Type B pancreatic cell (in vitro differentiated cells): ENCODE results near the gene CTSF. TPM values are rescaled to one million over a fixed set of nuclear protein-coding genes. Genes with fewer than 3 reads are reported as not detected.
"Not testable (repeated sequence)": the region's sequence is repeated elsewhere in the genome, so short reads cannot be mapped to it uniquely, and the experiment has no call there.

ENCODE experiments used
- DNase-seq: peaks from one replicate; pipeline ENCODE4 v3.0.0; 2021; ENCODE audit warnings: mixed read lengths; ENCODE audit not compliant: unreplicated experiment; ENCODE audit errors: extremely low spot score
- H3K27ac Mint-ChIP-seq: 2 replicates; pipeline ENCODE4 v1.8.0; 2021; ENCODE audit warnings: mild to moderate bottlenecking, mixed read lengths
- H3K27me3 Mint-ChIP-seq: 2 replicates; pipeline ENCODE4 v1.8.0; 2021; ENCODE audit warnings: mixed read lengths
- H3K36me3 Mint-ChIP-seq: 2 replicates; pipeline ENCODE4 v1.8.0; 2021; ENCODE audit warnings: mixed read lengths
- H3K4me1 Mint-ChIP-seq: one replicate; pipeline ENCODE4 v1.8.0; 2021; ENCODE audit warnings: mixed read lengths; ENCODE audit not compliant: unreplicated experiment
- H3K4me3 Mint-ChIP-seq: 2 replicates; pipeline ENCODE4 v1.8.0; 2021; ENCODE audit warnings: mild to moderate bottlenecking, mixed read lengths
- H3K9me3 Mint-ChIP-seq: 2 replicates; pipeline ENCODE4 v1.8.0; 2021; ENCODE audit warnings: mixed read lengths
- total RNA-seq: library from RNA; stranded (reverse); gene quantifications from 2 replicates; pipeline ENCODE4 v1.2.1, GENCODE V29; 2021; ENCODE audit warnings: low replicate concordance
- TF ChIP-seq, protein P1 (sequence below): fragments of 200-600 bp; sonication (generic); conservative IDR thresholded peaks from 2 replicates; pipeline ENCODE4 v1.5.0; 2021; ENCODE audit warnings: antibody characterized with exemption, mild to moderate bottlenecking

The CTSF gene
- total RNA-seq, 1 donor from 2014 or later, result not detected

DNA sequence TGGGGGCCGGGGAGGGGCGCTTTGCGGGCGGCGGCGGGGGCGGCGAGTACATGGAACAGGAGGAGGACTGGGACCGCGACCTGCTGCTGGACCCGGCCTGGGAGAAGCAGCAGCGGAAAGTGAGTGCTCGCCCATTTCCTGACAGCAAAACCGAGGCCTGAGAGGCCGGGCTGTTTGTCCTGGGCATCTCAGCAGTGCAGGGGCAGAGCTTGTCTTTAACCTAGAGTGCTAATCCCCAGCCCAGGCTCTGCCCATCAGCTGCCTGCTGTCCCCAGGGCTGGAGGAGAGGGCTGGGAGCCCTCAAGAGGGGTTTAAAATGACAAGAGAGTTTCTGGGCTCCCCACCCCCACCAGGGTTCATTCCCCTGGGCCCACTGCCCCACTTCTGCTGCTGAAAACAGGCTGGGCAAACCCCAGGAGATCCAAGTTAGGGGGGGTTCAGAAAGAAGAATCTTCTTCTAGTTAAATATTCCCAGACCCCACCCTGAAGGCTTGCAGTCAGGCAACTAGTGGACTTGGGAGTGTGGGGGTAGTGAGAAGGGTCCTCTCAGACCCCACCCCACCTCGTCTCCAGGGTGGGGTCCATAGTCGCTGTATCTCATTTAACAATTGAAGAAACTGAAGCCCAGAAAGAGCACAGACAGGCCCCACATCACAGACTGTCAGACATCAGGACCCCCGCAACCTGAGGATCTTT, 21.3 kb downstream of the CTSF start:
- H3K4me1 Mint-ChIP-seq, result peaks cover 36% of the 10 kb centered on the region
- H3K36me3 Mint-ChIP-seq, result peaks cover 3% of the 10 kb centered on the region
- peak overlapping the region; percentile 87 for H3K4me3 Mint-ChIP-seq
- H3K9me3 Mint-ChIP-seq, result no peaks in the 10 kb centered on the region
- TF ChIP-seq, protein P1, sequence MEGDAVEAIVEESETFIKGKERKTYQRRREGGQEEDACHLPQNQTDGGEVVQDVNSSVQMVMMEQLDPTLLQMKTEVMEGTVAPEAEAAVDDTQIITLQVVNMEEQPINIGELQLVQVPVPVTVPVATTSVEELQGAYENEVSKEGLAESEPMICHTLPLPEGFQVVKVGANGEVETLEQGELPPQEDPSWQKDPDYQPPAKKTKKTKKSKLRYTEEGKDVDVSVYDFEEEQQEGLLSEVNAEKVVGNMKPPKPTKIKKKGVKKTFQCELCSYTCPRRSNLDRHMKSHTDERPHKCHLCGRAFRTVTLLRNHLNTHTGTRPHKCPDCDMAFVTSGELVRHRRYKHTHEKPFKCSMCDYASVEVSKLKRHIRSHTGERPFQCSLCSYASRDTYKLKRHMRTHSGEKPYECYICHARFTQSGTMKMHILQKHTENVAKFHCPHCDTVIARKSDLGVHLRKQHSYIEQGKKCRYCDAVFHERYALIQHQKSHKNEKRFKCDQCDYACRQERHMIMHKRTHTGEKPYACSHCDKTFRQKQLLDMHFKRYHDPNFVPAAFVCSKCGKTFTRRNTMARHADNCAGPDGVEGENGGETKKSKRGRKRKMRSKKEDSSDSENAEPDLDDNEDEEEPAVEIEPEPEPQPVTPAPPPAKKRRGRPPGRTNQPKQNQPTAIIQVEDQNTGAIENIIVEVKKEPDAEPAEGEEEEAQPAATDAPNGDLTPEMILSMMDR, result no peak
- no peak for DNase-seq
- no peak overlapping the region for H3K27ac Mint-ChIP-seq
- peaks cover 9% of the 10 kb centered on the region for H3K27me3 Mint-ChIP-seq

DNA sequence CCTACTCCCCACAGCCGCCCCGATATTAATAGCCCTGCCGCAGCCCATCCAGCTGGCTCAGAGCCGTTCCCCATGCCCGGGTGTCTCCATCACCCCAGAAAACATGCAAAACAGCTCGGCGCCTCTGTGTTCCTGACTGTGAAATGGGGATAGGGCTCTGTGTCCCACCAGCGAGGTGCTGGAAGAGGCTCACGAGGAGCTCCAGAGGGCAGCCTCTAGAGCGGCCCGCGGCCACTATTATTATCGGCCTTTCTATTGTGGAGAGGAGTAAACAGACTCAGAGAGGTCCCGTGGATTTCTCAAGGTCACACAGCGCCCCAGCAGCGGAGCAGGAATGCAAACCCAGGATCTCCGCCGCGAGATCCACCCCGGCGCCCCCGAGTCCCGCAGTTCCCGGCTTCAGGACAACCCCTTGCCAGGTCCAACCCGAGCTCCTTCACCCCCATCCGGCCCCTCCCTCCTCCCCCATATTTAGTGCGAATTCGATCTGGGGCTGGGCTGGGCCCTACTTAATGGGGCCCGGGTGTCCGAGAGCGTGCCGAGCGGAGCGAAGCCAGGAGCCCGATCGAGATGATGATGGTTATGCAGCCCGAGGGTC, 21.9 kb downstream of the CTSF start, which contains the start of gene ACTN3:
TSS of gene ACTN3 (plus strand) at position 536 of the 598 bp plus-strand sequence. CDS start at position 571, 35 bp downstream.
- no peak for DNase-seq
- no peak within 1 kb of the TSS for H3K27ac Mint-ChIP-seq
- peak within 1 kb of the TSS; percentile 87 for H3K4me3 Mint-ChIP-seq
- H3K27me3 Mint-ChIP-seq, result peaks cover 9% of the 10 kb centered on the region
- no peaks in the 10 kb centered on the region for H3K9me3 Mint-ChIP-seq
- H3K36me3 Mint-ChIP-seq, result peaks cover 3% of the 10 kb centered on the region
- TF ChIP-seq, protein P1, result no peak
- peaks cover 36% of the 10 kb centered on the region for H3K4me1 Mint-ChIP-seq

DNA sequence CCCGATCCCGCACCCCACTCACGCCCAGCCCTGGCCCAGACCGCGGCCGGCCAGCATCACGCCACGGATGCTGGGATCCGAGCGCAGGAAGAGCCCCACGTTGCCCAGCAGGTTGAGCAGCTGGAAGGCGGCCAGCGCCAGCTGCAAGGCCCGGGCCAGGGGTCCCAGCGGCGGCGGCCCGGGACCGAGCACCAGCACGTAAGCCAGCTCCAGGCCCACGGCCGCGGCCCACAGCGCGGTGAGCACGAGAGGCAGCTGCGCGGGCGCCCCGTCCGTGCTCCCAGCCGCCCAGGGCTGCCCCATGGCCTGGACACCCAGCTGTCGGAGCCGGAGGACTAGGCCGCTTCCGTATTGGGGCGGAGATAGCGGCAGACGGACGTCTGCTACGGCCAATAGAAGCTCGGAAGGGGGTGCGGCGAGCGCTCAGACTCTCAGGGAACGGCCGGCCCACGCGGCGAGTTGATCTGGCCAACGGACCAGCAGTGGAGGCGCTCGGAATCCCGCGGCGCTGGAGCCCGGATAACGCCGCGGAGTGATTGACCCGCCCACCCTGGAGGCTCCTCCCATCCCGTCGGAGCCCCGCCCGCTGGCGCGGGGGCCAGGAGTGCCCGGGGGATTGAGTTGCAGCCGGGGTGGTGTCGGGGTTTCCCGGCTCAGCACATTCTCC, 22.6 kb downstream of the CTSF start, which contains the start of gene ZDHHC24:
TSS of gene ZDHHC24 (minus strand) at position 348 of the 667 bp plus-strand sequence. CDS start at position 303, 45 bp downstream.
- TF ChIP-seq, protein P1, result peak; percentile 16
- DNase-seq, result peak; percentile 96
- Mint-ChIP-seq H3K27me3 (peaks cover 9% of the 10 kb centered on the region), H3K27ac (peak within 1 kb of the TSS; percentile 14), H3K4me1 (peaks cover 36% of the 10 kb centered on the region), H3K4me3 (peak within 1 kb of the TSS; percentile 87), H3K36me3 (peaks cover 3% of the 10 kb centered on the region), H3K9me3 (no peaks in the 10 kb centered on the region)

DNA sequence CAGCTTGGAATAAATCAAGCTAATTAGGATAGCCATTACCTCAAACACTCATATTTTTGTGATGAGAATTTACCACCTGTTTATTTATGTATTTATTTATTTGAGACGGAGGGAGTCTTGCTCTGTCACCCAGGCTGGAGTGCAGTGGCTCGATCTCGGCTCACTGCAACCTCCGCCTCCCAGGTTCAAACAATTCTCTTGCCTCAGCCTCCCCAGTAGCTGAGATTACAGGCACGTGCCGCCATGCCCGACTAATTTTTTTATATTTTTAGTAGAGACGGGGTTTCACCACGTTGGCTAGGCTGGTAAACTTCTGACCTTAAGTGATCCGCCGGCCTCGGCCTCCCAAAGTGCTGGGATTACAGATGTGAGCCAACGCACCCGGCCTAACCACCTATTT, 23.5 kb downstream of the CTSF start:
- not testable (repeated sequence) for DNase-seq

DNA sequence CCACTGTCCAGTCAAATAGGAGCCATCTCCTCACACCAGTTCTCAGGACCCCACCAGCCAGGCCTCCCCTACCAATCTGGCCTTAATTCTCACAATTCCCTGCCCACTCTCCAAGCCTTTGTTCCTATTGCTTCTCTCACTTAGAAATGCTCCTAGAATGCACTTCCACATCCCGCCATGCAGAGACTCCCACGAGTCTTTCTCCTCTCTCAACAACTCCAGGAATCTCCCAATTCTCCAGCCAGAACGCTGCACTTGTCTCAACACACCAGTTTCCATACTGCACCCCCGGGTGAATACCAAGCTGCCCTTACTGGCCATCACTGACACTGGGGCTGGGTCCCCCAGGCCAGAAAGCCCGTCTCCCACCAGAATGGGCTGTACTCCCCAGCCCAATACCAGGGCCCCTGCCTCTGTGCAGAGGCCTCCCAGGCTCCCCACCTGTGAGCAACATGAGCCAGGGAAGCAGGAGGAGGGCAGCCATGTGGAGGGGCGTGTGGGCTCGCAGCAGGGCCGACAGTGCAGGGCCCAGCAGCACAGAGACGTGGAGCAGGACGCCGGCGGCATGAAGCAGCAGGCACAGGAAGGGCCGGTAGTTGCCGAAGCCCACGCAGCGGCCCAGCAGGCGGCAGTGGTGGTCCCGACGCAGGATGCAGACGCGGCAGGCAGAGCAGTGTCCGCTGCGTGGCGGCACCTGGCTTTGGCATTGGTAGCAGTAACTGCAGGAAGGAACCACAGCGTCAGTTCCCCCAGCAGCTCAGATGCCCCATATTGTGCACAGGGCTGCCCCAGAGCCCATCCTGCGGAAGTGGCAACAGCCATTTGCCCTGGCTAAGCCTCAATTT, 24.9 kb downstream of the CTSF start:
- Mint-ChIP-seq H3K36me3 (peaks cover 8% of the 10 kb centered on the region), H3K4me1 (peaks cover 32% of the 10 kb centered on the region), H3K27me3 (peaks cover 2% of the 10 kb centered on the region), H3K9me3 (no peaks in the 10 kb centered on the region), H3K4me3 (peak overlapping the region; percentile 56), H3K27ac (peak overlapping the region; percentile 22)
- TF ChIP-seq, protein P1, result peak; percentile 52
- DNase-seq, result no peak

More for the DNA sequence above, 23.5 kb downstream of the CTSF start:
- H3K4me3 Mint-ChIP-seq, result peak overlapping the region; percentile 87
- H3K4me1 Mint-ChIP-seq, result peaks cover 36% of the 10 kb centered on the region
- H3K9me3 Mint-ChIP-seq, H3K27ac Mint-ChIP-seq, H3K36me3 Mint-ChIP-seq, H3K27me3 Mint-ChIP-seq: not testable (repeated sequence)
